ENCODE measurements around the gene ARHGAP32. TPM values are rescaled to one million over a fixed set of nuclear protein-coding genes. Genes with fewer than 3 reads are reported as not detected.
"Not testable (repeated sequence)": the region's sequence is repeated elsewhere in the genome, so short reads cannot be mapped to it uniquely, and the experiment has no call there.

ARHGAP32 gene
- total RNA-seq, 4 donors from 2014 or later: 49.1 to 54.9 (median 49.3) TPM

GRCh38 chr11:128921793-128922192, 270.3 kb downstream of the ARHGAP32 start:
- intact Hi-C loops (cut with DNase I; ENCODE audit: low total_unique reads): no loop called here
- TF ChIP-seq POLR2A (IDR thresholded peaks at IDR 0.05): no peak
- TF ChIP-seq CTCF (IDR thresholded peaks at IDR 0.05): no peak
- 72 to 74% methylated on average over 4 of the region's 4 CpGs for WGBS, 2 donors

GRCh38 chr11:128920666-128921065, 271.5 kb downstream of the ARHGAP32 start:
- TF ChIP-seq CTCF (IDR thresholded peaks at IDR 0.05): no peak
- TF ChIP-seq POLR2A (IDR thresholded peaks at IDR 0.05): no peak
- intact Hi-C loops (cut with DNase I; ENCODE audit: low total_unique reads): no loop called here
- 94 to 96% methylated on average over 15 of the region's 15 CpGs for WGBS, 2 donors

More at GRCh38 chr11:128921793-128922192, 270.3 kb downstream of the ARHGAP32 start:
- H3K4me3 ChIP-seq (ENCODE audit: low read depth, poor library complexity, severe bottlenecking): no peak overlapping the region
- DNase-seq (ENCODE audit: low spot score in 2 of 2): no peak

DNA sequence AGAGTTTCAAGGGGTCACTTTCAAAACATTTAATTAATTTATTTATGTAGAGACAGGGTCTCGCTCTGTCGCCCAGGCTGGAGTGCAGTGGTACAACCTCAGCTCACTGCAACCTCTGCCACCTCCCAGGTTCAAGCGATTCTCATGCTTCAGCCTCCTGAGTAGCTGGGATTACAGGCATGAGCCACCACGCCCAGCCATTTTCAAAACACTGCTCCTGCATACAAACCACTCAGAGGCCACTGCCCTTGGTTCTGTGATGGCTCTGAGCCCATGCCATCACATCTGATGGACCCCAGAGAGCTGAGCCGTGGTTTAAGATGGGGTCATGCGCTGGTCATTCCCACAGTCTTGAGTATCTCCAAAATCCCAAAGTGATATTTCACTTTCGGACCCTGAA, 272.5 kb downstream of the ARHGAP32 start:
- H3K4me3 ChIP-seq (ENCODE audit: low read depth, poor library complexity, severe bottlenecking); intact Hi-C loops (cut with DNase I; ENCODE audit: low total_unique reads); DNase-seq (ENCODE audit: low spot score in 2 of 2): not testable (repeated sequence)
- WGBS, 2 donors: 74 to 79% methylated on average over 6 to 7 of the region's 7 CpGs

More at GRCh38 chr11:128920666-128921065, 271.5 kb downstream of the ARHGAP32 start:
- DNase-seq (ENCODE audit: low spot score in 2 of 2): no peak
- H3K4me3 ChIP-seq (ENCODE audit: low read depth, poor library complexity, severe bottlenecking): no peak overlapping the region

GRCh38 chr11:128919216-128919615, 272.9 kb downstream of the ARHGAP32 start:
- DNase-seq (ENCODE audit: low spot score in 2 of 2): no peak
- H3K4me3 ChIP-seq (ENCODE audit: low read depth, poor library complexity, severe bottlenecking): no peak overlapping the region
- TF ChIP-seq POLR2A (IDR thresholded peaks at IDR 0.05) (no peak), CTCF (IDR thresholded peaks at IDR 0.05) (no peak)
- intact Hi-C loops (cut with DNase I; ENCODE audit: low total_unique reads): no loop called here
- WGBS, 2 donors: 34 to 52% methylated on average over 5 of the region's 5 CpGs

DNA sequence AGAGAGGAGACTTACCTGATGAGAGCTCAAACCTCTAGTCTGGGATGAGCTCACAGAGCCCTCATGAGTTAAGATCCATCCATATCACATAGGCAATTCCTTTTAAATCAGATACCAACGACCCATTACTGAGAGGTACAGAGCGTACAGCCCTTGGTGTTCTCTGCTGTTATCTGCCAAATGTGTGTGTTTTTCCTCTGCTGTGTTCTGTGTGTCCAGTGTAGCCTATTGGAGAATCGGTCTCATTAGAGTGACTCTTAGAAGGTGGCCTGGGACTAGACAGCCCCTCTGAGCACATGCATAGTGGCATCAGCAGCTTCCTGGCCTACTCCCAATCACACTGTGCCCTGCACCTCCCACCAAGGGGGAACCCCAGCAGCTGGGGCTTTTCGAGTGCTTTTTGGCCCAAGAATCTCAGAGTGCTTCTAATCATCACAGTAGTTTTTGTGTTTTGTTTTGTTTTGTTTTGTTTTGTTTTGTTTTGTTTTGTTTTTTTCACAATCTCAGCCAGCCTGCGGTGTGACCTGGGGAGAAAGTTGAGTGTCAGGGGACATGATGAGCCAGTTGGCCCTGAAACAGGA, 274.9 kb downstream of the ARHGAP32 start:
- no peak for DNase-seq (ENCODE audit: low spot score in 2 of 2)
- intact Hi-C loops (cut with DNase I; ENCODE audit: low total_unique reads): no loop called here
- no peak overlapping the region for H3K4me3 ChIP-seq (ENCODE audit: low read depth, poor library complexity, severe bottlenecking)
- TF ChIP-seq CTCF (IDR thresholded peaks at IDR 0.05) (no peak), POLR2A (IDR thresholded peaks at IDR 0.05) (no peak)
- WGBS, 2 donors: 55 to 65% methylated on average over 4 to 5 of the region's 5 CpGs

DNA sequence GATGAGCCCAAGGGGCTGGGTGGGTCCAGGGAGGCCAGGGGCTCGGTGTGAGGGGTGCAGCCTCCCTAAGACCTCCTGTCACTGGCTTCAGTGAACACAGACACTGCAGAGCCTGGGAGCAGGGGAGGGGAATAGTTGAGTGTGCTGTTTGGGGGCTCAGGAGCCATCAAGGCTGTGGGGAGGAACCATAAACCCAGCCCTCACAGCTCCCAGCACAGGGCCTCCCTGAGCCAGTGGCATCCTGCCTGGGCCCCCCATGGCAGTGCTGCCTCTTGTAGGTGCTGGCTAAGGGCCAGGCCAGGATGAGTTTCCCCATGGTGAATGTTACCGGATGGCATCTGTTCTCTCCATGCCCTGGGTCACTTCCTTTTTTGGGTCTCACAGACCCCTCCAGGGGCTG, 275.4 kb downstream of the ARHGAP32 start:
- no peak for TF ChIP-seq POLR2A (IDR thresholded peaks at IDR 0.05)
- TF ChIP-seq CTCF (IDR thresholded peaks at IDR 0.05): no peak
- intact Hi-C loops (cut with DNase I; ENCODE audit: low total_unique reads): no loop called here
- 81 to 85% methylated on average over 2 of the region's 2 CpGs for WGBS, 2 donors
- H3K4me3 ChIP-seq (ENCODE audit: low read depth, poor library complexity, severe bottlenecking): no peak overlapping the region
- DNase-seq (ENCODE audit: low spot score in 2 of 2): no peak

Data from lower leg skin (tissue), 4 donors.